T-helper 1 cell (primary cell): ENCODE measurements around the gene PLCXD3.

Experiments used
- DNase-seq, 5 donors: peaks; one replicate each; pipeline ENCODE4 v3.0.0-alpha.2; 2012 to 2020

The PLCXD3 gene

DNA sequence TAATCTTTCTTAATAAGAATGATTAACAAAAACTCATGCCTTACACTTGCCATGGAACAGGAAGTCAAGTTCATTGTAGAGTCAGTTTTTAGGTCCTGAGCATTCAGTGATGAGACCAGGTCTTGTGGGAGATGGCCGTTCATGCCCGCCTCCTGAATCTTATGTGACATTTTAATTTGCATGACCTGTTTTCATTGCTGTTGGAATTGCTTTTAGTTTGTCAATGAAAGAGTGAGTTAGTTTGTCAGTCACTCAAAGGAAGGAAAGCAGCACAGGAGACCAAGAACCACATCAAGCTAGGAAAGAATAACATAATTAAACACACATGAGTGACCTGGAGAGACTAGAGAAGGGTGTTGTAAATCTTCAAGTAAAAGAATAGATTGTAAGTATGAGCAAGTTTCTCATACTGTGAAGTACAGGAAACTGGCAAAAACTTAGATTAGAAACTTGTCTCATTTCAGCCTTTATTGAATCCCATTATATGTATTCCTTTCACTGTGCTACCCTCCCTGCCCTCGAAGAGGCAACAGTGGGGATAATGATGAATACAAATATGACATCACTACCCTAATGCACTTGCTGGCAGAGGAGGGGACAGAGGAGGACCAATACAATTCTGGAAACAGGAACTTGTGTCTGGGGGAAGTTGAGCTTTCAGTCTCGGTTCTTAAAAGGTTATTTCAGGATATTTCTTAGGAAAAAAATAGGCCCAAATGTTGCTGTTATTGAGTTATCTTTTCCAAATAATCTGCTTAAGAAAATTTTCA, 232.7 kb downstream of the PLCXD3 start:
- DNase-seq = no peak

DNA sequence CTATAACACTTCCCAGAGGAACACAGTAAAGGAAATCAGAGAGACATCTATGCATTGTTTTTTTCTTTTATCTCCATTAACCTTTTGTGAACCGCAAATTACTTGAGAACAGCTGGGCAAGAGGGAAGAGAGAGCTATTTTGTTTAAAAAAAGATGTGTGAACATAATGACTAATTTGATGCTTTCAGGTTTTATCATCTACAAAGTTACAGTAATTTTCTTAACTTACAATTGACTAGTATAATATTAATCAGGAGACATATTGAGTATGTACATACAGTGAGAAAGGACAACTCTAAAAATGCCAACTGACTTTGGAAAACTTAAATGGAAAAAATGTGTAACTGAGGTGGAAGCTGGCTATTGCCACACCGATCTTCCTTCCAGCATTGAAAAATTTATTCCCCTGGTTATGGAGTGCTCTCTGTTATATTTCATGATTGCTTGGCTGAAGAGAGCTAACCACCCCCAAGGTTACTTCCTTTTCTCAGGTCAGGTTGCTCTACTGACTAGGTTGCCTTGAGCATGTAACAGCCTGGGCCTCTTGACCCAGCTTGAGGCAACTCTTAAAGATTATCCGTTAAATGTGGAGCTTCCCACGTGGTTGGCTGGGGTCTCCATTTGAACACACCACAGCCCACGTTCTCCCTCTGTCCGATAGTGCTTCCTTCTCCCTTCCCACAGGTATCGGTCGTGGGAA, 234.4 kb downstream of the PLCXD3 start:
- no peak for DNase-seq

DNA sequence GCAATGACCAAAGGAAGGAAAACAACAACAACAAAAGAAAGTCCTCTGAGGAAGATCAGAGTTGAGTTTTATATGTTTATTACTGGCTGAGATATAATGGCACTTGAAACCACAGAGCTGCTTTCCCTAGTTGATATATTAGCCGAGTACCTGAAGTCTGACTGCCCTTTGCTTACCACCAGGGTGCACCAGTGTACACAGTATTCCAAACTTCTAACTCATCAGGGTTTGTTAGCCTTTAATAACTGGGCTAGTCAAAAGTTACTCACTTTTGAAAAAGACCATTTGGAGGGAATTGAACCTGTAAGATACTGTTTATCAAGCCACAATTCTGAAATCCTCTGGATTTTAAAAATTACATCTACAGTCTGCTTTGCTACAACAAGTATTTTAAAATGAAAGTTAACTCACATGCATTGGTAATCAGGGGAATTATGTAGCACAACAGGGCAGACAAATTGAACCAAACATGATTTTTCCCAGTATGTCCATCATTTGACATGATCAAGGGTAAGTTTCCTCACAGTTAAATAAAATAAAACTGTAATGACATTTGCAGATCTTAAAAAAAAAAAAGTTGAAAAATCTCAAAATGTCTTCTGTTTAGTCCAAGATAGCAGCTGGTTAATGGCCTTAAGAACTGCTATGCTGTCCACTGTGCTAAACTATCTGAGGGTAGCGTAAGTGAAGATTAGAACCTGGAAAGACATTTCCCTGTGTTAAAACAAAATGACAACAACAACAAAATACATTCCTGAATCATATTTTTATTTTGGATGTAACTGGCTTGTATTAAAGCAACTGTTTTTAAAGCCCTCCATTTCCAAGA, 239.8 kb downstream of the PLCXD3 start:
- DNase-seq = peak in 1 of 5 donors; percentile 2

DNA sequence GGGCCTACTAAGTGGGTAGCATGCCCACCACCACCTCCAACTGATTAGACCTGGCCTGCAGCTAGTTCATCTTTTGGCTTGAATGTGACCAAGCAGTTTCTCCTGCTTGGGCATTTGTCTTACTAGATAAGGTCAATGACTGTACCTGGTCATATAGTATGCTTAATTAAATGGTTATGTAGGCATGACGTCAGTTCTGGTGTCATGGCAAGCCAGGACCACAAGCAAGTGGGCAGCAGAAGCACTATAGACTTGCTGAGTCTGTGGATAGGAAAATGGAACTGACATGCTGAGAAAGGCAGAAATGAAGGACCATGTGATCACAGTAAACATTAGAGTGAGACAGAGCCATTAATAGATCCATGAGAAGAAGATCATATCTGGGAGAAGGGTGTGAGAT, 241.5 kb downstream of the PLCXD3 start:
- DNase-seq = no peak

DNA sequence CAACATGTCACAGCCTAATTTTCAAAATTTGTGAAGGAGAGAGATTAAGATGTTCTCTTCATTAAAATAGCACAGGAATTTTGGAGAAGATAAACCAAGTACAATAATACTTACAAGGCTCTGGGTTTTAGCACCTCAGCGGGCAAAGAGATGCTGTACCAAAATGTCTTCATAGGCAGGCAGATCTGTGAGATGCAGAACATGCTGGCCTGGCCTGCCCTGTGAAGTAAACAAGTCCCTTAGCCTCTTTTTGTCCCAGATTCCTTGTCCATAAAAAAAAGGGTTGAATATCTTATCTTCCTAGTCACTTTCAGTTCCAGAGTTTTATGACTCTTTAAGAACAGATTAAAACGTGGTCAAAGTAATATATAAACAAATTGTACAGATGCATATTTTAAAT, 244.0 kb downstream of the PLCXD3 start:
- DNase-seq = no peak

DNA sequence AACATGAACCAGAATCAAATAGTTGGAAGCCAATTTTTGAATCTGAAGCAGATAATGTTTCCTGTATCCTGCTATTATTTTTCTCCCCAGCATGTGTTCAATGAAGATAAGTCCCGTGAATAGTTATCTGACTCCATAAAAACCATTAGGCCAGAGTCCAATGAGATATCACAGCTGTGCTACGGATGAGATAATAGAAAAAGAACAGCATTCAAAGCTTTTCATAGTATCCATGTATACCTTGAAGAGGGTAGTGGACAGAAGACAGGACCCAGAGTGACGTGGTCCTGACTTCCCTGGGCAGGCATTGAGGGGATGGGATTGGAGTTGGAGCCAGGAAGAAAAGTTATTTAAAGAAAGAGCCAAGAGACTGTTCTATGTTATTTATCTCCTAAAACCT, 246.4 kb downstream of the PLCXD3 start:
- DNase-seq = no peak

DNA sequence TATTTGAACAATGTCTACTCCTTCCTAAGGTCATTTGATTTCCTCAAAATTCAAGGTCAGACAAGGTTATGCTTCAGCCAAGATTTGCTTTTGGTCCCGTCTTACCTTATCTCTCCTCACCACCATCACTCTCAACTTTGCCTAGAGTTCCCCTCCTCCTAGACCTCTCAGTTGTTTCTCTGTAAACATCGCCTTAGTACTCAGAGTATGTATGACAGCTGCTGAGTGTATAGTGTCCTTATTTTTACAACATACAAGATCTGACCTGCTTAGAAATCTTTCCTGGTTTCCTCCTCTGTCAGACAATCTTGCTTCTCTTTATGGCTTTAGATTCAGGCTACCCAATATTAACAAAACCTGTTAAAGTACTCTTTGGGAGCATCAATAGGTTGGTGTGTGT, 247.1 kb downstream of the PLCXD3 start:
- no peak for DNase-seq
